HCT116 (cell line): ENCODE data around the gene SOX9.

Experiments
- CEBPB ChIP-seq: IDR thresholded peaks from 2 replicates; pipeline ENCODE4 v1.6.1; 2012; ENCODE audit warnings: low read depth
- EZH2phosphoT487 ChIP-seq: fragments of 200-600 bp; IDR thresholded peaks from 2 replicates; pipeline ENCODE4 v1.6.1; 2018; ENCODE audit warnings: antibody characterized with exemption, borderline replicate concordance
- FOSL1 ChIP-seq: IDR thresholded peaks from 2 replicates; pipeline ENCODE4 v1.6.1; 2012; ENCODE audit warnings: low read depth
- POLR2A ChIP-seq: IDR thresholded peaks from 2 replicates; pipeline ENCODE4 v1.7.0; 2011; ENCODE audit warnings: borderline replicate concordance; ENCODE audit not compliant: insufficient read depth, insufficient read length; ENCODE audit errors: extremely low read depth
- SIN3A ChIP-seq: IDR thresholded peaks from 2 replicates; pipeline ENCODE4 v1.6.1; 2012; ENCODE audit warnings: low read depth
- SP1 ChIP-seq: IDR thresholded peaks from 2 replicates; pipeline ENCODE4 v1.6.1; 2012; ENCODE audit warnings: low read depth
- YY1 ChIP-seq: IDR thresholded peaks from 2 replicates; pipeline ENCODE4 v1.6.1; 2011; ENCODE audit warnings: low read length, low read depth, moderate library complexity, mild to moderate bottlenecking; ENCODE audit not compliant: insufficient replicate concordance; ENCODE audit errors: extremely low read depth
- ZNF274 ChIP-seq: fragments of 200-500 bp; sonication (Bioruptor generic); IDR thresholded peaks from 2 replicates; pipeline ENCODE4 v1.6.1; 2014; ENCODE audit warnings: mild to moderate bottlenecking, low read depth, low read length, inconsistent platforms
- TF ChIP-seq, protein P1 (sequence below), 3 experiments: fragments of 200-600 bp in 1 of 3; sonication (generic) in 1 of 3; IDR thresholded peaks in 2 of 3; conservative IDR thresholded peaks in 1 of 3; 2 replicates each; pipeline ENCODE4 v1.5.1; 2012 to 2017; ENCODE audit warnings: low read depth in 2 of 3, low read length in 2 of 3, antibody characterized with exemption in 1 of 3, borderline replicate concordance in 1 of 3, control low read depth in 1 of 3, mild to moderate bottlenecking in 1 of 3, mixed read lengths in 1 of 3, mixed run types in 1 of 3, moderate library complexity in 1 of 3; ENCODE audit not compliant: insufficient read depth in 1 of 3
- TF ChIP-seq, protein P2 (sequence below): IDR thresholded peaks from 2 replicates; pipeline ENCODE4 v1.6.1; 2011; ENCODE audit warnings: mild to moderate bottlenecking, low read length, moderate library complexity; ENCODE audit not compliant: insufficient replicate concordance; ENCODE audit errors: extremely low read depth
- TF ChIP-seq, protein P3 (sequence below): IDR thresholded peaks from 2 replicates; pipeline ENCODE4 v1.6.1; 2012

DNA sequence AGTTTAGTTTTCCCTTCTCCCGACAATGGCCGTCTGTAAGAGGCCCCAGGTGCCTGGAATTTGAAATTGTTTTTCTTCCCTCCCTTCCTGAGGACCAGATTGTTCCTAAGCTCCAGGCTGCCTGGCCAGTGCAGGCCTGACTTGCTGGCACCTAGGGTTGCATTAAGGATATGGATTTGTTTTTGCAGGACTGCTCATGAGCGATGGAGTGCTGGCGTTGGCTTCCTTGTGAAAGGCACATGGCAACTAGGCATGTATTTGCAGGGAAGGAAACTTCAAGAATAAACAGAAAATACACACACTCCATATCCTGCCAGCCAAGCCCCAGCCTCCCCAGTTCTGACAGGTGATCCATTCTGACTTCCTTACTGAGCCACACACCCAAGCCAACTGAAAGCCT, 25.5 kb upstream of the SOX9 start:
- TF ChIP-seq, protein P1, sequence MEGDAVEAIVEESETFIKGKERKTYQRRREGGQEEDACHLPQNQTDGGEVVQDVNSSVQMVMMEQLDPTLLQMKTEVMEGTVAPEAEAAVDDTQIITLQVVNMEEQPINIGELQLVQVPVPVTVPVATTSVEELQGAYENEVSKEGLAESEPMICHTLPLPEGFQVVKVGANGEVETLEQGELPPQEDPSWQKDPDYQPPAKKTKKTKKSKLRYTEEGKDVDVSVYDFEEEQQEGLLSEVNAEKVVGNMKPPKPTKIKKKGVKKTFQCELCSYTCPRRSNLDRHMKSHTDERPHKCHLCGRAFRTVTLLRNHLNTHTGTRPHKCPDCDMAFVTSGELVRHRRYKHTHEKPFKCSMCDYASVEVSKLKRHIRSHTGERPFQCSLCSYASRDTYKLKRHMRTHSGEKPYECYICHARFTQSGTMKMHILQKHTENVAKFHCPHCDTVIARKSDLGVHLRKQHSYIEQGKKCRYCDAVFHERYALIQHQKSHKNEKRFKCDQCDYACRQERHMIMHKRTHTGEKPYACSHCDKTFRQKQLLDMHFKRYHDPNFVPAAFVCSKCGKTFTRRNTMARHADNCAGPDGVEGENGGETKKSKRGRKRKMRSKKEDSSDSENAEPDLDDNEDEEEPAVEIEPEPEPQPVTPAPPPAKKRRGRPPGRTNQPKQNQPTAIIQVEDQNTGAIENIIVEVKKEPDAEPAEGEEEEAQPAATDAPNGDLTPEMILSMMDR (IDR thresholded peaks at IDR 0.05 in 2 of 3, conservative IDR thresholded peaks at IDR 0.05 in 1 of 3; ENCODE audit: borderline replicate concordance in 1 of 3, insufficient read depth in 1 of 3, low read depth in 2 of 3, low read length in 2 of 3): no peak
- TF ChIP-seq POLR2A (no peak), SP1 (no peak), FOSL1 (no peak), EZH2phosphoT487 (no peak), SIN3A (no peak), ZNF274 (no peak), CEBPB (no peak), YY1 (no peak)
- TF ChIP-seq, protein P2, sequence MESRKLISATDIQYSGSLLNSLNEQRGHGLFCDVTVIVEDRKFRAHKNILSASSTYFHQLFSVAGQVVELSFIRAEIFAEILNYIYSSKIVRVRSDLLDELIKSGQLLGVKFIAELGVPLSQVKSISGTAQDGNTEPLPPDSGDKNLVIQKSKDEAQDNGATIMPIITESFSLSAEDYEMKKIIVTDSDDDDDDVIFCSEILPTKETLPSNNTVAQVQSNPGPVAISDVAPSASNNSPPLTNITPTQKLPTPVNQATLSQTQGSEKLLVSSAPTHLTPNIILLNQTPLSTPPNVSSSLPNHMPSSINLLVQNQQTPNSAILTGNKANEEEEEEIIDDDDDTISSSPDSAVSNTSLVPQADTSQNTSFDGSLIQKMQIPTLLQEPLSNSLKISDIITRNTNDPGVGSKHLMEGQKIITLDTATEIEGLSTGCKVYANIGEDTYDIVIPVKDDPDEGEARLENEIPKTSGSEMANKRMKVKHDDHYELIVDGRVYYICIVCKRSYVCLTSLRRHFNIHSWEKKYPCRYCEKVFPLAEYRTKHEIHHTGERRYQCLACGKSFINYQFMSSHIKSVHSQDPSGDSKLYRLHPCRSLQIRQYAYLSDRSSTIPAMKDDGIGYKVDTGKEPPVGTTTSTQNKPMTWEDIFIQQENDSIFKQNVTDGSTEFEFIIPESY: no peak
- TF ChIP-seq, protein P3, sequence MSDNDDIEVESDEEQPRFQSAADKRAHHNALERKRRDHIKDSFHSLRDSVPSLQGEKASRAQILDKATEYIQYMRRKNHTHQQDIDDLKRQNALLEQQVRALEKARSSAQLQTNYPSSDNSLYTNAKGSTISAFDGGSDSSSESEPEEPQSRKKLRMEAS: no peak
